Vagina (tissue), 2 donors: ENCODE results near the gene PCDHA8. TPM values are rescaled to one million over a fixed set of nuclear protein-coding genes. Genes with fewer than 3 reads are reported as not detected.
A peak's percentile ranks its signal among the peaks of the same experiment; 100 is the strongest.
"Not testable (repeated sequence)": the region's sequence is repeated elsewhere in the genome, so short reads cannot be mapped to it uniquely, and the experiment has no call there.

Source experiments
- DNase-seq, 2 donors: peaks; one replicate each; pipeline ENCODE4 v3.0.0-alpha.2; 2017; ENCODE audit errors: extremely low spot score in 2 of 2
- H3K27ac ChIP-seq: fragments of 200-600 bp; sonication (generic); one replicate; pipeline ENCODE4 v1.5.1; 2019
- H3K27me3 ChIP-seq: fragments of 200-600 bp; sonication (generic); one replicate; pipeline ENCODE4 v1.5.1; 2019
- H3K36me3 ChIP-seq, 2 donors: fragments of 200-600 bp; sonication (generic); one replicate each; pipeline ENCODE4 v1.5.1; 2017 to 2019
- H3K4me1 ChIP-seq: fragments of 200-600 bp; sonication (generic); one replicate; pipeline ENCODE4 v1.5.1; 2019
- H3K4me3 ChIP-seq, 2 donors: fragments of 200-600 bp; sonication (generic); 1 replicate in 1 of 2; 2 replicates in 1 of 2; pipeline ENCODE4 v1.5.1; 2016 to 2019
- H3K9me3 ChIP-seq: fragments of 200-600 bp; sonication (generic); one replicate; pipeline ENCODE4 v1.5.1; 2019
- CTCF ChIP-seq, 3 experiments: fragments of 450-650 bp in 2 of 3; fragments of 200-600 bp in 1 of 3; sonication (generic) in 1 of 3; IDR thresholded peaks; one replicate each; pipeline ENCODE4 v1.5.1; 2017 to 2019; ENCODE audit warnings: antibody characterized with exemption in 3 of 3, mild to moderate bottlenecking in 2 of 3, moderate library complexity in 2 of 3
- POLR2A ChIP-seq, 2 donors: fragments of 450-650 bp; IDR thresholded peaks; one replicate each; pipeline ENCODE4 v1.6.1; 2017; ENCODE audit warnings: antibody characterized with exemption in 2 of 2, mild to moderate bottlenecking in 2 of 2, moderate library complexity in 2 of 2
- POLR2AphosphoS5 ChIP-seq, 2 donors: sonication (generic); formaldehyde crosslinking; IDR thresholded peaks; one replicate each; pipeline ENCODE4 v1.9.0; 2017; ENCODE audit warnings: antibody characterized with exemption in 2 of 2, mild to moderate bottlenecking in 2 of 2, low read depth in 1 of 2; ENCODE audit not compliant: insufficient read depth in 1 of 2
- intact Hi-C: fragments of 100-400 bp; cut with DNase I; formaldehyde crosslinking; loops from one replicate; pipeline ENCODE4 v1.15.1; 2023
- total RNA-seq: library from RNA; depleted of rRNA; stranded (reverse); fragments of >200 nt; gene quantifications from one replicate; pipeline ENCODE4 v1.2.3, GENCODE V29; 2016

PCDHA8 gene
- total RNA-seq, 1 donor from 2014 or later: 0.49 TPM

- Histone ChIP-seq H3K27ac (no peak within 1 kb of the TSS), H3K4me3 (peak within 1 kb of the TSS; percentile 21 to 34), H3K4me1 (no peaks in the 10 kb centered on the region), H3K9me3 (peaks cover 13% of the 10 kb centered on the region), H3K36me3 (no peaks in the 10 kb centered on the region), H3K27me3 (no peaks in the 10 kb centered on the region)
- TF ChIP-seq POLR2AphosphoS5 (IDR thresholded peaks at IDR 0.05; ENCODE audit: insufficient read depth in 1 of 2, low read depth in 1 of 2) (no peak), POLR2A (IDR thresholded peaks at IDR 0.05) (no peak), CTCF (IDR thresholded peaks at IDR 0.05) (no peak)
- intact Hi-C loops: no loop called here
- DNase-seq: no peak
These were observed 40.0 kb upstream of the PCDHA8 start, which contains the start of gene PCDHA3 for GRCh38 chr5:140800816-140801493. Gene PCDHA3 (plus strand): TSS chr5:140801057.

- Histone ChIP-seq H3K27ac (no peak overlapping the region), H3K9me3 (peaks cover 13% of the 10 kb centered on the region), H3K4me1 (no peaks in the 10 kb centered on the region), H3K4me3 (peak overlapping the region; percentile 21 to 34), H3K27me3 (no peaks in the 10 kb centered on the region), H3K36me3 (no peaks in the 10 kb centered on the region)
- DNase-seq: no peak
- intact Hi-C loops: no loop called here
- TF ChIP-seq POLR2A (IDR thresholded peaks at IDR 0.05) (no peak), CTCF (IDR thresholded peaks at IDR 0.05) (no peak), POLR2AphosphoS5 (IDR thresholded peaks at IDR 0.05; ENCODE audit: insufficient read depth in 1 of 2, low read depth in 1 of 2) (no peak)
These were observed 39.5 kb upstream of the PCDHA8 start for GRCh38 chr5:140801494-140801841.

GRCh38 chr5:140802381-140802780 is 38.6 kb upstream of the PCDHA8 start:
- H3K27me3 ChIP-seq, intact Hi-C loops, H3K9me3 ChIP-seq: not testable (repeated sequence)

GRCh38 chr5:140802781-140803271 is 38.2 kb upstream of the PCDHA8 start:
- no peak for DNase-seq

More at GRCh38 chr5:140802381-140802780, 38.6 kb upstream of the PCDHA8 start:
- not testable (repeated sequence) for DNase-seq, H3K4me1 ChIP-seq, H3K27ac ChIP-seq, H3K4me3 ChIP-seq, H3K36me3 ChIP-seq

More at GRCh38 chr5:140802781-140803271, 38.2 kb upstream of the PCDHA8 start:
- Histone ChIP-seq H3K9me3 (peaks cover 7% of the 10 kb centered on the region), H3K36me3 (no peaks in the 10 kb centered on the region), H3K4me3 (peak overlapping the region in 1 of 2 donors; percentile 3), H3K27ac (no peak overlapping the region), H3K4me1 (no peaks in the 10 kb centered on the region), H3K27me3 (no peaks in the 10 kb centered on the region)
- TF ChIP-seq POLR2A (IDR thresholded peaks at IDR 0.05) (no peak), CTCF (IDR thresholded peaks at IDR 0.05) (no peak), POLR2AphosphoS5 (IDR thresholded peaks at IDR 0.05; ENCODE audit: insufficient read depth in 1 of 2, low read depth in 1 of 2) (no peak)
- intact Hi-C loops: no loop called here
